Upper lobe of left lung (tissue), 4 donors: ENCODE measurements around the gene ZBTB14.

ENCODE experiments used
- EP300 ChIP-seq, 4 donors: sonication (generic); formaldehyde crosslinking; IDR thresholded peaks; one replicate each; pipeline ENCODE4 v1.5.1; 2017; ENCODE audit warnings: antibody characterized with exemption in 4 of 4, control low read depth in 2 of 4
- POLR2A ChIP-seq, 4 donors: fragments of 450-650 bp; IDR thresholded peaks; one replicate each; pipeline ENCODE4 v1.5.1; 2016 to 2017; ENCODE audit warnings: antibody characterized with exemption in 4 of 4, mild to moderate bottlenecking in 2 of 4
- TF ChIP-seq, protein P1 (sequence below), 6 experiments: fragments of 450-650 bp in 4 of 6; fragments of 200-600 bp in 2 of 6; sonication (generic) in 2 of 6; IDR thresholded peaks; one replicate each; pipeline ENCODE4 v1.5.1; 2016 to 2019; ENCODE audit warnings: antibody characterized with exemption in 6 of 6

DNA sequence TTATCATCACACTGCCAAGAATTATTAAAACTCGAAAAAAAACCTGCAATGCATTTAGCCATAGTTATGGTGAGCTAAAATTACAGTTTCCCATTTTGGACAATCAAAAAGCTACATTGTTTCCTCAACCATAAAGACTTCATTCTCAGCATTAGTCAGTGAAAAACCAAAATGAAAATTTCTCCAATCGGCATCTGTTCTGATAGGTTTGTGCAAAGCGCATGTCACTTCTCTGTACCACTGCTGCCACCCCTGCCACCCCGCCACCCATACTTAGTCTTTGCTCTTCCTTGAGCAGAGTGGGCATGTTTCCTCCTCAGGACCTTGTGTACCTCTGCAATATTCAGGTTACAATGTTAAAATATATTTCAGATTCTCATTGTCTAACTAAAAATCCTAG is 7.1 kb upstream of the ZBTB14 start:
- TF ChIP-seq, protein P1, sequence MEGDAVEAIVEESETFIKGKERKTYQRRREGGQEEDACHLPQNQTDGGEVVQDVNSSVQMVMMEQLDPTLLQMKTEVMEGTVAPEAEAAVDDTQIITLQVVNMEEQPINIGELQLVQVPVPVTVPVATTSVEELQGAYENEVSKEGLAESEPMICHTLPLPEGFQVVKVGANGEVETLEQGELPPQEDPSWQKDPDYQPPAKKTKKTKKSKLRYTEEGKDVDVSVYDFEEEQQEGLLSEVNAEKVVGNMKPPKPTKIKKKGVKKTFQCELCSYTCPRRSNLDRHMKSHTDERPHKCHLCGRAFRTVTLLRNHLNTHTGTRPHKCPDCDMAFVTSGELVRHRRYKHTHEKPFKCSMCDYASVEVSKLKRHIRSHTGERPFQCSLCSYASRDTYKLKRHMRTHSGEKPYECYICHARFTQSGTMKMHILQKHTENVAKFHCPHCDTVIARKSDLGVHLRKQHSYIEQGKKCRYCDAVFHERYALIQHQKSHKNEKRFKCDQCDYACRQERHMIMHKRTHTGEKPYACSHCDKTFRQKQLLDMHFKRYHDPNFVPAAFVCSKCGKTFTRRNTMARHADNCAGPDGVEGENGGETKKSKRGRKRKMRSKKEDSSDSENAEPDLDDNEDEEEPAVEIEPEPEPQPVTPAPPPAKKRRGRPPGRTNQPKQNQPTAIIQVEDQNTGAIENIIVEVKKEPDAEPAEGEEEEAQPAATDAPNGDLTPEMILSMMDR (IDR thresholded peaks at IDR 0.05), result no peak
- no peak for TF ChIP-seq POLR2A (IDR thresholded peaks at IDR 0.05)
- TF ChIP-seq EP300 (IDR thresholded peaks at IDR 0.05), result no peak
